AG04449 (cell line): ENCODE data around the gene SMIM45.

Source experiments
- CTCF ChIA-PET: fragments of 350-600 bp; formaldehyde crosslinking; extraction: SDS; loops from one replicate; lab custom pipeline; 2021; ENCODE audit warnings: antibody characterized with exemption; lab: Yijun Ruan, JAX
- POLR2A ChIA-PET: fragments of 400-600, 350-600 bp; formaldehyde crosslinking; extraction: SDS; loops from one replicate; lab custom pipeline; 2020; ENCODE audit warnings: antibody characterized with exemption, inconsistent platforms; lab: Yijun Ruan, JAX
- DNase-seq: peaks from one replicate; pipeline ENCODE4 v3.0.0-alpha.2; 2010; ENCODE audit warnings: low read depth, low spot score
- H3K4me3 ChIP-seq: 2 replicates; pipeline ENCODE4 v1.5.1; 2011; ENCODE audit warnings: low read depth, mild to moderate bottlenecking, control low read depth, low read length
- CTCF ChIP-seq: IDR thresholded peaks from one replicate; pipeline ENCODE4 v1.5.1; 2011; ENCODE audit warnings: mild to moderate bottlenecking, moderate library complexity, low read length, control low read depth, inconsistent platforms; ENCODE audit not compliant: insufficient read depth; ENCODE audit errors: missing control alignments

The SMIM45 gene

GRCh38 chr22:41989246-41989645 is 37.3 kb downstream of the SMIM45 start:
- CTCF ChIA-PET, result no interaction called here
- POLR2A ChIA-PET, result no interaction called here
- DNase-seq, result no peak
- no peak for TF ChIP-seq CTCF
- no peak overlapping the region for H3K4me3 ChIP-seq

- ChIA-PET CTCF (interaction anchor here (0.6 kb wide), 1 partner anchor 18 kb away, joined by 3 read pairs; no protein-coding TSS in a partner anchor), POLR2A (no interaction called here)
- no peak for TF ChIP-seq CTCF
Observed at GRCh38 chr22:41991111-41991510, 39.2 kb downstream of the SMIM45 start.

GRCh38 chr22:41992496-41992895 is 40.5 kb downstream of the SMIM45 start:
- ChIA-PET POLR2A (no interaction called here), CTCF (no interaction called here)
- no peak overlapping the region for H3K4me3 ChIP-seq
- no peak for DNase-seq
- no peak for TF ChIP-seq CTCF

More at GRCh38 chr22:41991111-41991510, 39.2 kb downstream of the SMIM45 start:
- H3K4me3 ChIP-seq, result no peak overlapping the region
- DNase-seq, result no peak

- no peak for TF ChIP-seq CTCF
- H3K4me3 ChIP-seq, result no peak overlapping the region
- POLR2A ChIA-PET, result interaction anchor here (0.5 kb wide), 1 partner anchor 80 kb away, joined by 6 read pairs; no protein-coding TSS in a partner anchor
- CTCF ChIA-PET, result no interaction called here
- DNase-seq, result no peak
Observed at GRCh38 chr22:41995211-41995610, 43.3 kb downstream of the SMIM45 start.

- no peak overlapping the region for H3K4me3 ChIP-seq
- ChIA-PET POLR2A (no interaction called here), CTCF (no interaction called here)
- TF ChIP-seq CTCF, result no peak
- DNase-seq, result no peak
Observed at GRCh38 chr22:41996826-41997225, 44.9 kb downstream of the SMIM45 start.

- peak within 1 kb of the TSS; percentile 61 for H3K4me3 ChIP-seq
- no peak for DNase-seq
- no peak for TF ChIP-seq CTCF
- CTCF ChIA-PET, result no interaction called here
- POLR2A ChIA-PET, result no interaction called here
Observed at GRCh38 chr22:41998361-41999261, 46.7 kb downstream of the SMIM45 start, which contains the start of gene WBP2NL. TSS of gene WBP2NL (plus strand) at chr22:41998788. CDS start at chr22:41998819, 31 bp downstream.
